Activated CD4-positive, alpha-beta memory T cell treated with anti-CD3 and anti-CD28 coated beads for 36 hours (primary cell): ENCODE measurements around the gene SUN2. TPM values are rescaled to one million over a fixed set of nuclear protein-coding genes. Genes with fewer than 3 reads are reported as not detected.

Source experiments
- CTCF ChIA-PET: fragments of 350-600 bp; sonication (Branson Sonifier 250); formaldehyde crosslinking; loops from one replicate; lab custom pipeline; 2021; ENCODE audit warnings: antibody characterized with exemption, inconsistent platforms; lab: Charles Lee
- POLR2A ChIA-PET: fragments of 350-600 bp; sonication (Branson Sonifier 250); formaldehyde crosslinking; loops from one replicate; lab custom pipeline; 2021; ENCODE audit warnings: antibody characterized with exemption; lab: Charles Lee
- DNase-seq: peaks from one replicate; pipeline ENCODE4 v3.0.0-alpha.2; 2020
- H3K27ac Mint-ChIP-seq: one replicate; pipeline ENCODE4 v1.8.0; 2021; ENCODE audit warnings: mixed read lengths
- H3K27me3 Mint-ChIP-seq: one replicate; pipeline ENCODE4 v1.8.0; 2021; ENCODE audit warnings: mixed read lengths
- H3K36me3 Mint-ChIP-seq: one replicate; pipeline ENCODE4 v1.8.0; 2021; ENCODE audit warnings: mixed read lengths
- H3K4me1 Mint-ChIP-seq: one replicate; pipeline ENCODE4 v1.8.0; 2021; ENCODE audit warnings: low read depth, mixed read lengths
- H3K4me3 Mint-ChIP-seq: one replicate; pipeline ENCODE4 v1.8.0; 2021; ENCODE audit warnings: mild to moderate bottlenecking, mixed read lengths
- H3K9me3 Mint-ChIP-seq: one replicate; pipeline ENCODE4 v1.8.0; 2021; ENCODE audit warnings: mixed read lengths
- intact Hi-C: fragments of 100-400 bp; cut with micrococcal nuclease; formaldehyde crosslinking; loops from one replicate; pipeline ENCODE4 v1.15.1; 2023
- total RNA-seq, 2 experiments: library from RNA; stranded (reverse); gene quantifications; one replicate each; pipeline ENCODE4 v1.2.3, GENCODE V29; 2021

The SUN2 gene
- total RNA-seq, 2 experiments from 2014 or later = 159 to 168 TPM

DNA sequence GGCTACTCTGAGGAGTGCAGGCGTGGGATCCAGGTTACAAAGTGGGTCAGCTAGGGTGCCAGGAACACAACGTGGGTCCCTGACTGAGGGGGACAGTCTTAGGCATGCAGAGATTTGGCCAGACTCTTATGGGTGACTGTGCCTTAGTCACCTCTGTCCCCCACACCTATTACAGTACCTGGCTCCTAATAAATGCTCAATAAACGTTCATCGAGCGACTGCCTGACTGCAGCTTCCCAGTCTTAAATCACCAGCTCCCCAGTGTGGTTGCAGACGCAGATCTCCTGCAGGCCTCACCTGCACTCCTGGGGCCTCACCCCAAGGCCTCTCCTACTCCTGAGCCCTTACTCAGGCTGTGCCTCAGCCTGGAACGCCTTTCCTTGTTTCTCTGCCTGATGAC, 3.2 kb upstream of the SUN2 start:
- H3K27ac Mint-ChIP-seq = peak overlapping the region; percentile 66
- H3K9me3 Mint-ChIP-seq = no peaks in the 10 kb centered on the region
- no peak for DNase-seq
- no peaks in the 10 kb centered on the region for H3K27me3 Mint-ChIP-seq
- H3K4me3 Mint-ChIP-seq = no peak overlapping the region
- intact Hi-C loops = loop anchor here (5.0 to 10.0 kb wide), 7 partner anchors 113 to 776 kb away; partner anchors contain the start of genes APOBEC3B, APOBEC3H, CBX6 and DDX17
- ChIA-PET CTCF (interaction anchor here (0.8 to 5.0 kb wide), 4 partner anchors 9 to 111 kb away, joined by 3 to 51 read pairs (median 5); no protein-coding TSS in a partner anchor), POLR2A (interaction anchor here (1.0 to 1.7 kb wide), 3 partner anchors 24 to 561 kb away, joined by 3 to 6 read pairs (median 3); partner anchors contain the start of gene RPL3)
- H3K4me1 Mint-ChIP-seq = peaks cover 29% of the 10 kb centered on the region
- H3K36me3 Mint-ChIP-seq = peaks cover 8% of the 10 kb centered on the region

DNA sequence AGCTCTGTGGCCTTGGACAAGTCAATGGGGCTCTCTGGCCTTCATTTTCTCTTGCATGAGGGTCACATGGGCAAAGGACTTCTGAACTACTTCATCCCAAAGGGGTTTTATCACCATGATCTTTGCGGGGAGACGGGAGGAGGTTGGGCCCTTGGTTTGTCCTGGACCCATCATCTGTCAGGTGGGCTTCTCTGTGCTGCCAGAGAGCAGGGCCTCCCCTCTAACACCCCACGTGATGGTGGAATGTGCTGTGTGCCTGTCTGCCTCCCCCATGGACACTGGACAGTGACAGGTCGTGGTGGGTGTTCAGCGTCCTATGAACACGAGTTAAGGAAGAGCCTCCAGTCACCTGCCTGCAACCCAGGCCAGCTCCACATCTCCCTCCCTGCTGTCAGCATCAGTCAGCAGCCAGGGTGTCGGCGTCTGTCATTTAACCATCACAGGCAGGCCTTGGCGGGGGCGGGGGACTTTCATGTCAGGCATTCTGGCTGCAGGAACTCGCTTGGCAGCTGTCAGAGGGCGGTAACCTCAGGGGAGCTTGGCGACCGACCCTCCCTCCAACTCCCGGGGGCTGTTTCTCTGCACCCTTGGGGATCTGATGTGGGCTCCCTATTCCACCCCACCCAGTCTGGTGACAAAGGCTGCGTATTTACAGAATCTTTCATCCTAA, 2.6 kb upstream of the SUN2 start:
- H3K27me3 Mint-ChIP-seq = no peaks in the 10 kb centered on the region
- peaks cover 13% of the 10 kb centered on the region for H3K36me3 Mint-ChIP-seq
- peak overlapping the region; percentile 40 for H3K4me3 Mint-ChIP-seq
- POLR2A ChIA-PET = interaction anchor here (1.0 to 1.7 kb wide), 3 partner anchors 24 to 561 kb away, joined by 3 to 6 read pairs (median 3); partner anchors contain the start of gene RPL3
- intact Hi-C loops = loop anchor here (5.0 to 10.0 kb wide), 7 partner anchors 114 to 776 kb away; partner anchors contain the start of genes APOBEC3B, APOBEC3H, CBX6 and DDX17
- H3K9me3 Mint-ChIP-seq = no peaks in the 10 kb centered on the region
- peak overlapping the region; percentile 66 for H3K27ac Mint-ChIP-seq
- DNase-seq = peak; percentile 89
- peaks cover 35% of the 10 kb centered on the region for H3K4me1 Mint-ChIP-seq
- CTCF ChIA-PET = interaction anchor here (0.6 to 5.0 kb wide), 7 partner anchors 9 to 208 kb away, joined by 3 to 51 read pairs (median 3); partner anchors contain the start of gene NPTXR

DNA sequence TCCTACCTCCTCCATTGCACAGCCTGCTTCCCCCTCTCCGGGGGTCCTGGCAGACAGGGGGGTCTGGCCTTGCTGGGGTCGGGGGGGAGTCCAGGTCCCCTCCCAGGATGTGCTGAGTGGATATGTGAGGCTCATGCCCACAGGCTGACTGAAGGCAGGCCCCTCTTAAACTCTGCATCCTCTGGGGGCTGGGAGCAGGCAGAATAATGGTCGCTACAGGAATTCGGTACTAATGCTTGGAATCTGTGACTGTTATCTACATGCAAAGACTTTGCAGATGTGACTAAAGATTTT, 1.6 kb upstream of the SUN2 start:
- H3K27me3 Mint-ChIP-seq = no peaks in the 10 kb centered on the region
- H3K36me3 Mint-ChIP-seq = peaks cover 20% of the 10 kb centered on the region
- intact Hi-C loops = loop anchor here (5.0 to 10.0 kb wide), 7 partner anchors 115 to 777 kb away; partner anchors contain the start of genes APOBEC3B, APOBEC3H, CBX6 and DDX17
- peaks cover 41% of the 10 kb centered on the region for H3K4me1 Mint-ChIP-seq
- H3K27ac Mint-ChIP-seq = peak overlapping the region; percentile 14
- no peaks in the 10 kb centered on the region for H3K9me3 Mint-ChIP-seq
- peak overlapping the region; percentile 88 for H3K4me3 Mint-ChIP-seq
- no peak for DNase-seq
- ChIA-PET POLR2A (no interaction called here), CTCF (interaction anchor here (0.7 to 5.0 kb wide), 4 partner anchors 10 to 86 kb away, joined by 3 to 51 read pairs (median 11); partner anchors contain the start of gene NPTXR)

DNA sequence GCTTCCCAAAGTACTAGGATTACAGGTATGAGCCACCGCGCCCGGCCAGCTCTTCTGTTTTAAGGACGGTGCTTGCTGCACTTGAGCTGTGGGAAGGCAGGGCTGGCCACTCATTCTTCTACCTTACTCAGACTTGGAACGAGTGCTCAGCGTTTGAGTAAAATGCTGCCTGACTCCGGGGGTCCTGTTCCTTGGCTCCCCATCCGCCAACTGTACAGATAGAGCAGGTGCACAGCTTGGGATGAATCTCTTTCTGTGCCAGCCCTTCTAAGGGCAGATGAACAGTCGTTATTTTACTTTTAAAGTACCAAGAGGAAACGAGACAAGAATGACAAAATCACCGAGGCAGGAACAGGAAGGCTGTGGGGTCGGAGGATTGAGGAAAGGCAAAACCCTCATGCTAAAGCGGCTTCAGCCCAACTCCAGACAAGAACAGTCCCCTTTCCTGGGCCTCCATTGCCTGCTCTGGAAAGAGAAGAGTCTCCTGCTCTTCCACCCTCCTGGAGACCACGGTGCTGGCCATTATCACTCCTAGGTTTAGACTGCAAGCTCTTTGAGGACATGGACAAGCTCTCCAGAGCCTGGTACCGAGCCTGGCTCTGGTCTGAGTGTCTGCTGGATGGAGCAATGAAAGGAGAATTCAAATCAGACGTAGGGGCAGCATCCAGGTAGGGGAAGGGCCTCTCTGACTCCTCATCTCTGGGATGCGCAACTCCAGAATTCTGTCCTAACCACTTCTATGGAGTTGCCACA, 1.1 kb upstream of the SUN2 start:
- H3K4me3 Mint-ChIP-seq = peak overlapping the region; percentile 88
- ChIA-PET CTCF (interaction anchor here (0.7 to 5.0 kb wide), 10 partner anchors 10 to 554 kb away, joined by 3 to 51 read pairs (median 3); partner anchors contain the start of genes NPTXR and TOMM22), POLR2A (interaction anchor here (0.5 to 1.4 kb wide), 10 partner anchors 13 to 560 kb away, joined by 3 to 5 read pairs (median 3); partner anchors contain the start of genes CBY1, GTPBP1, JOSD1 and NPTXR)
- H3K27ac Mint-ChIP-seq = peak overlapping the region; percentile 93
- H3K9me3 Mint-ChIP-seq = no peaks in the 10 kb centered on the region
- intact Hi-C loops = loop anchor here (5.0 to 10.0 kb wide), 7 partner anchors 115 to 778 kb away; partner anchors contain the start of genes APOBEC3B, APOBEC3H, CBX6 and DDX17
- DNase-seq = peak; percentile 72
- H3K4me1 Mint-ChIP-seq = peaks cover 46% of the 10 kb centered on the region
- no peaks in the 10 kb centered on the region for H3K27me3 Mint-ChIP-seq
- peaks cover 25% of the 10 kb centered on the region for H3K36me3 Mint-ChIP-seq

DNA sequence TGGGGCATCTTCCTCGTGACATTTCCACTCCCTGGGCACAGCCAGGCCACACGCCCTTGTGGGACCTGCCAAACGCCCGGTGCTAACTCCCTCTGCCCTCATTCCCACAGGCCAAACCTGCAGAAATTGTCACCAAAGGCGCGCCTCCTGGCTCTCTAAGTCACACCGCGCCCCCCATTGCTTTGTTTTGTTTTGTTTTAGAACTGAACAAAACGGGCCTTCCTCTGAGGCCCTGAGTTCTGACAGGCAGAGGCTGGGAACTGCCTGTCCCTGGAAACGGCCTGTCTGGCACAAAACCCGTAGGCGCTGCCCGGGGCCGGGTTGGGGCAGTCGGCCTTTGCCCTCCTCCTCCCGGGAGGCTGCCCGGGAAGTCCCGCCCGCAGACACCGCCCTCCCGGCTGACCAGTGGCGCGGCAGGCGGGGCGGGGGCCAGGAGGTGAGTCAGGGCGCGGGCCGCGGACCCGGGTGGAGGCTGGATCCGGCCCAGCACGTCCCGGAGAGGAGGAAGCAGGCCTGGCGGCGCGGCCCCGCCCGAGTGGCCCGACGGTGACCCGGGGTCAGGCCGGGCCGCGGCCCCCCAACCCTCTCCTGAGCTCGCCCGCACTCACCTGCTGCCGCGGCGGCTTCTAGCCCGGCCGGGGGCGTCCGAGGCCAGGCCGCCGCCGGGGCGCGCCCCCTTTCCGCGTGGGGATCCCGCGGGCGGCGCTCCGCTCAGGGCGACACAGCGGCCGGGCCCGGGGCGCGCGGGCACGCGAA, 465 bp downstream of the SUN2 start:
- Mint-ChIP-seq H3K4me3 (peak overlapping the region; percentile 88), H3K27me3 (no peaks in the 10 kb centered on the region), H3K4me1 (peaks cover 60% of the 10 kb centered on the region), H3K36me3 (peaks cover 39% of the 10 kb centered on the region), H3K27ac (peak overlapping the region; percentile 88), H3K9me3 (no peaks in the 10 kb centered on the region)
- ChIA-PET CTCF (interaction anchor here (0.7 to 5.0 kb wide), 5 partner anchors 13 to 142 kb away, joined by 3 to 51 read pairs (median 4); partner anchors contain the start of gene NPTXR), POLR2A (interaction anchor here (0.6 to 1.4 kb wide), 5 partner anchors 13 to 201 kb away, joined by 3 to 7 read pairs (median 4); no protein-coding TSS in a partner anchor)
- DNase-seq = peak; percentile 80
- intact Hi-C loops = loop anchor here (2.0 to 10.0 kb wide), 9 partner anchors 19 to 779 kb away; partner anchors contain the start of genes APOBEC3B, APOBEC3H, CBX6 and DDX17

DNA sequence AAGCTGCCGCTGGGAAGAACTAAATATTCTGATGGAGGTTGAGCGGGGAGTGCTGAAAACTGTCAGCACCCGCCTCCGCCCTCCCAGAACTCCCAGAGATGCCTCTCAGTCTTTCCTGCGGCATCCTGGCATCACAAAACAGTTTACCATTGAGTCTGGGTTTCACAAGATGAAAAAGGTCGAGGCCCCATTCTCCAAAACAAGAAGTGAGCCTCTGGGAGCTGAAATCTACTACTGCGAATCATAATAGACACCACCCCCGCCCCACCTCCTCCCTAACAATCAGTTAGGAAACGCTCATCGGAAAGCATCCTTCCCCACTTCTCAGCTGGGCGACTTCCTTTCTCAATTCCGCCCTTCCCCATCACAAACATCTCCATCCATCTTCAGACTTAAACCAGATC, 1.0 kb downstream of the SUN2 start:
- peak overlapping the region; percentile 88 for H3K27ac Mint-ChIP-seq
- ChIA-PET CTCF (interaction anchor here (0.7 to 4.7 kb wide), 5 partner anchors 11 to 141 kb away, joined by 3 to 18 read pairs (median 6); partner anchors contain the start of gene NPTXR), POLR2A (interaction anchor here (0.6 to 1.3 kb wide), 6 partner anchors 13 to 553 kb away, joined by 3 to 7 read pairs (median 4); partner anchors contain the start of gene GTPBP1)
- peaks cover 65% of the 10 kb centered on the region for H3K4me1 Mint-ChIP-seq
- H3K4me3 Mint-ChIP-seq = peak overlapping the region; percentile 88
- intact Hi-C loops = loop anchor here (1.0 to 10.0 kb wide), 11 partner anchors 18 to 780 kb away; partner anchors contain the start of genes APOBEC3B, APOBEC3H, CBX6 and DDX17
- peaks cover 44% of the 10 kb centered on the region for H3K36me3 Mint-ChIP-seq
- H3K27me3 Mint-ChIP-seq = no peaks in the 10 kb centered on the region
- H3K9me3 Mint-ChIP-seq = no peaks in the 10 kb centered on the region
- DNase-seq = peak; percentile 70

DNA sequence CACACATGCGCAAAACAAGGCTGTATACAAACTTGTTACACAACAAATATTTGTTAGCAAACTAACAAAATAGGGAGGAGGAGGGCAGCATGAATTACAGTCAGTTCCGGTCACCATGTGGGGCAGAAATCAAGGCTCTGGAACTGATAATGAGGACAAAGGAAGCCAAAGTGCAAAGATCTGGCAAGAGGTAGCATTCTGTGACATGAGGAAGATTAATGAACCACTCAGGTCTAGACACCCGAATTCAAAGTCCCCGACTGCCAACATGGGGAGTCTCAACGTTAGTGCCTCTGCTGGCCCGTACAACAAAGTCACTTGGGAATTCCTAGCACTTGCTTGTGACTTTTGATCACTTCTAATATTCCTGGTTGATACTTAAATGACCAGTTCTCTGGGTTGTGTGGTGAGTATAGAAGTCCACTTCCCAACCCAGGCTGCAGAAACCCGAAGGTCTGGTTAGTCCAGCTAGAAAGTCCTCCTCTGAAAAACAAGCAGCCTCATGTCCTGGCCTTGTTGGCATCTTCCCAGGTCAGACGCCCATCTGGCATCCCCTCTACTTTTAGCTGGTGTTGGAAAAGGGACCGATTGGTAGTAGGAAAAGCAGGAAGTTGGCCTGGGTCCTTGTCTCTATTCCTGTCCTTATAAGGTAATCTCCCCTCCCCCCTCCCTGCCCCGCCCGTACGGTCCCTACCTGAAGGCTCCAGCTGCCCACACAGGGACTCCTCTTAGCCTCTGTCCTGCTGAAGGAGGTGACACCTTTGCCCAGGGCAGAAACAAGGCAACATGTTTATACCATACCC, 1.6 kb downstream of the SUN2 start:
- intact Hi-C loops = loop anchor here (1.0 to 10.0 kb wide), 8 partner anchors 17 to 781 kb away; partner anchors contain the start of genes APOBEC3B, APOBEC3H, DNAL4 and GTPBP1
- POLR2A ChIA-PET = interaction anchor here (0.6 to 1.3 kb wide), 7 partner anchors 12 to 553 kb away, joined by 3 to 7 read pairs (median 4); partner anchors contain the start of gene GTPBP1

DNA sequence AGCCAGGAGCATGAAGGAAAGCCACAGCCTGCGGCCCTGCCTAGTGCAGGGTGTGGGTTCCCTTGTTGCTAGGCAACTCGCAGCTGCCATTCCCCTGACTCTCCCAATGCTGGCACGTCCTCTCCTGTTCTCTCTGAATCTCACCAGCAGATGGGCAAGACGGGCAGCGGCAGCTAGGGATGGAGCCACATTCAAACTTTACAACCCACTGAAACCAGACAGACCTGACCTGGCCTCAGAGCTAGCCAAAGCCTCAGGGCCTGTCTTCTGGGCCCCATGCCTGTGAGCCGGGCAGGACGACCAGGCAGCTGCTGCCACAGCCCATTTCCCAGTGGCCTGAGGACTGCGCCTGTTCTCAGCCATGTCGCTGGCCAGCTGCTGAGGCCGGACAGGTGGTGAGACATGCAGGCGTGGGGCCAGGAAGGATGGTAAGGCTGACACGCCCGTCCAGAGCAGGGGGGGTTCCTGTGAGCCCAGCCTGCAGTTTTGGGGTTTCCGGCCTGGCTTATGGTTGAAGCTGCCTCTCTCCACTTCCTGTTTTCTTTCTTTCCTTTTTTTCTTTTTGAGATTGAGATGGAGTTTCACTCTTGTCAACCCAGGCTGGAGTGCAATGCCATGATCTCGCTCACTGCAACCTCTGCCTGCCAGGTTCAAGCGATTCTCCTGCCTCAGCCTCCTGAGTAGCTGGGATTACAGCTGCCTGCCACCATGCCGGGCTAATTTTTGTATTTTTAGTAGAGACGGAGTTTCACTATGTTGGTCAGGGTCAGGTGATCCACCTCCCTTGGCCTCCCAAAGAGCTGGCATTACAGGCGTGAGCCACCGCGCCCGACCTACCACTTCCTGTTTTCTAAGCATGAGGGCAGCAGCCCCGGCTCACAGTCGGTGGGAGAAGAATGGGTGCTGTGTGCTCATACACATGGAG, 4.1 kb downstream of the SUN2 start:
- intact Hi-C loops = loop anchor here (10.0 kb wide), 4 partner anchors 233 to 783 kb away; partner anchors contain the start of genes APOBEC3B, APOBEC3H, RPL3 and RPS19BP1
- H3K4me3 Mint-ChIP-seq = peak overlapping the region; percentile 88
- H3K4me1 Mint-ChIP-seq = peaks cover 40% of the 10 kb centered on the region
- CTCF ChIA-PET = interaction anchor here (0.5 to 4.2 kb wide), 10 partner anchors 14 to 674 kb away, joined by 3 to 28 read pairs (median 4); no protein-coding TSS in a partner anchor
- peak; percentile 85 for DNase-seq
- H3K27ac Mint-ChIP-seq = peak overlapping the region; percentile 88
- H3K36me3 Mint-ChIP-seq = peaks cover 57% of the 10 kb centered on the region
- POLR2A ChIA-PET = interaction anchor here (1.0 to 3.1 kb wide), 11 partner anchors 9 to 70 kb away, joined by 3 to 17 read pairs (median 7); partner anchors contain the start of genes DNAL4, GTPBP1 and TOMM22
- H3K9me3 Mint-ChIP-seq = no peaks in the 10 kb centered on the region
- no peaks in the 10 kb centered on the region for H3K27me3 Mint-ChIP-seq

More for the DNA sequence above, 1.6 kb downstream of the SUN2 start:
- peaks cover 50% of the 10 kb centered on the region for H3K36me3 Mint-ChIP-seq
- DNase-seq = peak; percentile 59
- peak overlapping the region; percentile 88 for H3K27ac Mint-ChIP-seq
- H3K9me3 Mint-ChIP-seq = no peaks in the 10 kb centered on the region
- no peaks in the 10 kb centered on the region for H3K27me3 Mint-ChIP-seq
- CTCF ChIA-PET = interaction anchor here (0.7 to 4.7 kb wide), 5 partner anchors 12 to 141 kb away, joined by 3 to 18 read pairs (median 6); partner anchors contain the start of gene NPTXR
- peak overlapping the region; percentile 88 for H3K4me3 Mint-ChIP-seq
- peaks cover 63% of the 10 kb centered on the region for H3K4me1 Mint-ChIP-seq

DNA sequence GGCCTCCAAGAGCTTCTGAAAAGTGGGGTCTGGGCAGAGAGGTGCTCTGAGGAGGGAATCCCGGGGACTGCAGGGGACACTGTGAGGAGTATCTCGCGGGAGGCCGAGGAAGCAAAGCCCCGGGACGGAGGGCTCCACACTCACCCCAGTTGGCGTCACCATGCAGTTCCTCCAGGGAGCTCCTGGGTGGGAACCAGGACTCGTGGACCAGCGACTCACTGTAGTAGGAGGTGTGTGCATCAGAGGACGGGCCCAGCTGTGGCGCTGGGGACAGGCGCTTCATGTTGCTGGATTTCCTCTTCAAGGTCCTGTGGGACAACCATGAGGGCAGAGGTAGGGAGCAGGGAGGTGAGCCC, 4.8 kb downstream of the SUN2 start:
- Mint-ChIP-seq H3K4me3 (peak overlapping the region; percentile 88), H3K36me3 (peaks cover 58% of the 10 kb centered on the region), H3K27me3 (no peaks in the 10 kb centered on the region), H3K9me3 (no peaks in the 10 kb centered on the region), H3K4me1 (peaks cover 37% of the 10 kb centered on the region), H3K27ac (peak overlapping the region; percentile 88)
- DNase-seq = no peak
- CTCF ChIA-PET = interaction anchor here (0.5 to 4.2 kb wide), 7 partner anchors 14 to 674 kb away, joined by 3 to 28 read pairs (median 4); no protein-coding TSS in a partner anchor
- intact Hi-C loops = loop anchor here (10.0 kb wide), 4 partner anchors 234 to 784 kb away; partner anchors contain the start of genes APOBEC3B, APOBEC3H, RPL3 and RPS19BP1
- POLR2A ChIA-PET = interaction anchor here (1.0 to 3.1 kb wide), 9 partner anchors 8 to 69 kb away, joined by 3 to 17 read pairs (median 5); partner anchors contain the start of genes DNAL4, GTPBP1 and TOMM22
